Body of pancreas (tissue), 4 donors: ENCODE results near the gene TMEM178B.

Source experiments
- POLR2A ChIP-seq, 3 donors: fragments of 450-650 bp; IDR thresholded peaks; one replicate each; pipeline ENCODE4 v1.6.1; 2016; ENCODE audit warnings: antibody characterized with exemption in 3 of 3, mild to moderate bottlenecking in 2 of 3
- TF ChIP-seq, protein P1 (sequence below), 7 experiments: fragments of 450-650 bp in 4 of 7; fragments of 200-600 bp in 3 of 7; sonication (generic) in 3 of 7; IDR thresholded peaks; one replicate each; pipeline ENCODE4 v1.5.1; 2016 to 2019; ENCODE audit warnings: antibody characterized with exemption in 7 of 7

DNA sequence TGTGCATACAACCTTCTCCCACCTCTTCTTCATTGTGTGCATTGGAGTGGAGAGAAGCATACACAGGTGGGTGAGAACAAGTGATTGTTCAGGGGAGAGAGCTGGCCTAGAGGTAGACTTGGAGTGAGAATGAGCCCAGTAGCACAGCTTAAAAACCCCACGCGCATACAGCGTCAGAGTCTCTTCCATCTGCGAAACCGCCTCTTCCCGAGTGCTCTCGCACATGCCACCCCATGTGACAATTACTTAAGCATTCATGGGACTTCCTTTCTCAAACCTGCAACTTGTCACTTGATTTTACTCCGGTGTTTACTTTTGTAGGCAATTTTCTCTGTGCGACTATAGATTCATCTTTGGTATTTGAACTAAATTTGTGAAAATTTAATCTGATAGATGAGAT, 300.6 kb downstream of the TMEM178B start:
- TF ChIP-seq, protein P1, sequence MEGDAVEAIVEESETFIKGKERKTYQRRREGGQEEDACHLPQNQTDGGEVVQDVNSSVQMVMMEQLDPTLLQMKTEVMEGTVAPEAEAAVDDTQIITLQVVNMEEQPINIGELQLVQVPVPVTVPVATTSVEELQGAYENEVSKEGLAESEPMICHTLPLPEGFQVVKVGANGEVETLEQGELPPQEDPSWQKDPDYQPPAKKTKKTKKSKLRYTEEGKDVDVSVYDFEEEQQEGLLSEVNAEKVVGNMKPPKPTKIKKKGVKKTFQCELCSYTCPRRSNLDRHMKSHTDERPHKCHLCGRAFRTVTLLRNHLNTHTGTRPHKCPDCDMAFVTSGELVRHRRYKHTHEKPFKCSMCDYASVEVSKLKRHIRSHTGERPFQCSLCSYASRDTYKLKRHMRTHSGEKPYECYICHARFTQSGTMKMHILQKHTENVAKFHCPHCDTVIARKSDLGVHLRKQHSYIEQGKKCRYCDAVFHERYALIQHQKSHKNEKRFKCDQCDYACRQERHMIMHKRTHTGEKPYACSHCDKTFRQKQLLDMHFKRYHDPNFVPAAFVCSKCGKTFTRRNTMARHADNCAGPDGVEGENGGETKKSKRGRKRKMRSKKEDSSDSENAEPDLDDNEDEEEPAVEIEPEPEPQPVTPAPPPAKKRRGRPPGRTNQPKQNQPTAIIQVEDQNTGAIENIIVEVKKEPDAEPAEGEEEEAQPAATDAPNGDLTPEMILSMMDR (IDR thresholded peaks at IDR 0.05) = no peak
- no peak for TF ChIP-seq POLR2A (IDR thresholded peaks at IDR 0.05)
